ENCODE measurements around the gene POU2AF1.

DNA sequence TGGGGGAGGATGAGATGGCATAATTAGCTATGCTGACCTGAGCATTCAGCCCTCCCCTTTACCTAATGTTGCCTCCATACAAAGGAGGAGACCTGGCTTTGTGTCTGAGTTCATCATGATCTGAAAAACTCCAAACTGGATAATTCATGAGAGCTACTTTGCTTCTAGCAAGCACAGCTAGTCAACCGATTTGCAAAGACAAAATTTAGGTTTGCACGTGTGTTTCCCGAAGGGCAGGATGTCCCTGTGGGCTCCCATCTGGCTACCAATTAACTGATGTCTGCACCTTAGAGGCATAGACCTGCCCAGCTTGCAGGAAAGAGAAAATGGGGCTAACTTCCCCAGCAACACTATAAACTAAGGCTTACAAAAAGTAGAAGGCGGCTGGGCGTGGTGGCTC lies 42.2 kb upstream of the POU2AF1 start:
- TF ChIP-seq, protein P1, sequence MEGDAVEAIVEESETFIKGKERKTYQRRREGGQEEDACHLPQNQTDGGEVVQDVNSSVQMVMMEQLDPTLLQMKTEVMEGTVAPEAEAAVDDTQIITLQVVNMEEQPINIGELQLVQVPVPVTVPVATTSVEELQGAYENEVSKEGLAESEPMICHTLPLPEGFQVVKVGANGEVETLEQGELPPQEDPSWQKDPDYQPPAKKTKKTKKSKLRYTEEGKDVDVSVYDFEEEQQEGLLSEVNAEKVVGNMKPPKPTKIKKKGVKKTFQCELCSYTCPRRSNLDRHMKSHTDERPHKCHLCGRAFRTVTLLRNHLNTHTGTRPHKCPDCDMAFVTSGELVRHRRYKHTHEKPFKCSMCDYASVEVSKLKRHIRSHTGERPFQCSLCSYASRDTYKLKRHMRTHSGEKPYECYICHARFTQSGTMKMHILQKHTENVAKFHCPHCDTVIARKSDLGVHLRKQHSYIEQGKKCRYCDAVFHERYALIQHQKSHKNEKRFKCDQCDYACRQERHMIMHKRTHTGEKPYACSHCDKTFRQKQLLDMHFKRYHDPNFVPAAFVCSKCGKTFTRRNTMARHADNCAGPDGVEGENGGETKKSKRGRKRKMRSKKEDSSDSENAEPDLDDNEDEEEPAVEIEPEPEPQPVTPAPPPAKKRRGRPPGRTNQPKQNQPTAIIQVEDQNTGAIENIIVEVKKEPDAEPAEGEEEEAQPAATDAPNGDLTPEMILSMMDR (IDR thresholded peaks at IDR 0.05): no peak
- TF ChIP-seq ZFX (IDR thresholded peaks at IDR 0.05; ENCODE audit: borderline replicate concordance): no peak
